Fibroblast of lung (primary cell): Measurements from ENCODE around the gene NTRK3. TPM values are rescaled to one million over a fixed set of nuclear protein-coding genes. Genes with fewer than 3 reads are reported as not detected.

ENCODE experiments used
- DNase-seq, 2 donors: peaks; one replicate each; pipeline versions ENCODE4 v3.0.0 to v3.0.0-alpha.2; 2010; ENCODE audit warnings: low read depth in 2 of 2
- H2AFZ ChIP-seq: 2 replicates; pipeline ENCODE4 v1.5.1; 2012; ENCODE audit warnings: low read length, control low read depth, inconsistent platforms
- H3K27ac ChIP-seq: 2 replicates; pipeline ENCODE4 v1.5.1; 2011; ENCODE audit warnings: low read length, control low read depth; ENCODE audit not compliant: insufficient read depth
- H3K27me3 ChIP-seq: 2 replicates; pipeline ENCODE4 v1.5.1; 2011; ENCODE audit warnings: mild to moderate bottlenecking, low read length; ENCODE audit not compliant: control insufficient read depth, insufficient read depth
- H3K36me3 ChIP-seq: 2 replicates; pipeline ENCODE4 v1.5.1; 2011; ENCODE audit warnings: low read length; ENCODE audit not compliant: control insufficient read depth, insufficient read depth
- H3K4me1 ChIP-seq: 2 replicates; pipeline ENCODE4 v1.5.1; 2011; ENCODE audit warnings: low read length; ENCODE audit not compliant: control insufficient read depth, insufficient read depth; ENCODE audit errors: extremely low read depth
- H3K4me2 ChIP-seq: 2 replicates; pipeline ENCODE4 v1.5.1; 2011; ENCODE audit warnings: low read length, control low read depth; ENCODE audit not compliant: insufficient read depth; ENCODE audit errors: extremely low read depth
- H3K4me3 ChIP-seq, 4 experiments: fragments of 200-600 bp in 1 of 4; sonication (generic) in 1 of 4; replicated peaks in 1 of 4; 2 replicates each; pipeline ENCODE4 v1.5.1; 2011 to 2016; ENCODE audit warnings: low read length in 4 of 4, low read depth in 3 of 4, mild to moderate bottlenecking in 3 of 4, control low read depth in 2 of 4, inconsistent platforms in 1 of 4, mixed read lengths in 1 of 4; ENCODE audit not compliant: insufficient read depth in 1 of 4; ENCODE audit errors: control extremely low read depth in 1 of 4
- H3K79me2 ChIP-seq: 2 replicates; pipeline ENCODE4 v1.5.1; 2012; ENCODE audit warnings: mild to moderate bottlenecking, low read length, inconsistent platforms; ENCODE audit not compliant: control insufficient read depth, insufficient read depth
- H3K9ac ChIP-seq: 2 replicates; pipeline ENCODE4 v1.5.1; 2011; ENCODE audit warnings: mild to moderate bottlenecking, low read length, control low read depth; ENCODE audit not compliant: insufficient read depth
- H3K9me3 ChIP-seq: 2 replicates; pipeline ENCODE4 v1.5.1; 2012; ENCODE audit warnings: low read depth, low read length; ENCODE audit not compliant: control insufficient read depth, insufficient read depth
- H4K20me1 ChIP-seq: 2 replicates; pipeline ENCODE4 v1.5.1; 2011; ENCODE audit warnings: low read length; ENCODE audit not compliant: control insufficient read depth, insufficient read depth; ENCODE audit errors: extremely low read depth
- CTCF ChIP-seq, 2 donors: IDR thresholded peaks in 1 of 2; conservative IDR thresholded peaks in 1 of 2; 1 replicate in 1 of 2; 2 replicates in 1 of 2; pipeline ENCODE4 v1.5.1; 2011 to 2012; ENCODE audit warnings: low read length in 2 of 2, control low read depth in 1 of 2, inconsistent platforms in 1 of 2, low read depth in 1 of 2, mild to moderate bottlenecking in 1 of 2
- EZH2 ChIP-seq: IDR thresholded peaks from 2 replicates; pipeline ENCODE4 v1.5.1; 2012; ENCODE audit warnings: low read length, control low read depth, mild to moderate bottlenecking; ENCODE audit errors: missing control alignments
- polyA plus RNA-seq, 2 donors: library from polyadenylated mRNA; depleted of rRNA in 1 of 2; stranded (reverse) in 1 of 2; unstranded in 1 of 2; fragments of >200 nt; gene quantifications; 2 replicates each; pipeline ENCODE4 v1.2.1, GENCODE V29; 2011 to 2012; ENCODE audit warnings: missing spikeins in 1 of 2
- total RNA-seq: library from RNA; depleted of rRNA; stranded (reverse); fragments of >200 nt; gene quantifications from 2 replicates; pipeline ENCODE4 v1.2.1, GENCODE V29; 2014

NTRK3 gene
- total and polyA plus RNA-seq, 2 donors (not counting 1 experiment from before 2014, with no cell fraction given): 0.06 TPM; not detected in 1

GRCh38 chr15:87967951-87968350, 288.6 kb downstream of the NTRK3 start:
- TF ChIP-seq EZH2 (no peak), CTCF (conservative IDR thresholded peaks at IDR 0.05 in 1 of 2, IDR thresholded peaks at IDR 0.05 in 1 of 2; ENCODE audit: low read depth in 1 of 2, low read length in 2 of 2) (no peak)
- Histone ChIP-seq H2AFZ (no peak overlapping the region), H3K36me3 (no peaks in the 10 kb centered on the region), H3K9me3 (no peaks in the 10 kb centered on the region), H3K4me3 (no peak overlapping the region), H3K79me2 (no peaks in the 10 kb centered on the region), H3K27ac (no peak overlapping the region), H3K4me2 (no peak overlapping the region), H3K9ac (no peak overlapping the region), H3K27me3 (no peaks in the 10 kb centered on the region), H4K20me1 (no peaks in the 10 kb centered on the region), H3K4me1 (no peaks in the 10 kb centered on the region)
- DNase-seq: peak in 1 of 2 donors; percentile 66

GRCh38 chr15:87965304-87965703, 291.2 kb downstream of the NTRK3 start:
- no peak for TF ChIP-seq EZH2
- no peak for TF ChIP-seq CTCF (conservative IDR thresholded peaks at IDR 0.05 in 1 of 2, IDR thresholded peaks at IDR 0.05 in 1 of 2; ENCODE audit: low read depth in 1 of 2, low read length in 2 of 2)
- no peak overlapping the region for H2AFZ ChIP-seq
- H3K4me3 ChIP-seq: no peak overlapping the region

DNA sequence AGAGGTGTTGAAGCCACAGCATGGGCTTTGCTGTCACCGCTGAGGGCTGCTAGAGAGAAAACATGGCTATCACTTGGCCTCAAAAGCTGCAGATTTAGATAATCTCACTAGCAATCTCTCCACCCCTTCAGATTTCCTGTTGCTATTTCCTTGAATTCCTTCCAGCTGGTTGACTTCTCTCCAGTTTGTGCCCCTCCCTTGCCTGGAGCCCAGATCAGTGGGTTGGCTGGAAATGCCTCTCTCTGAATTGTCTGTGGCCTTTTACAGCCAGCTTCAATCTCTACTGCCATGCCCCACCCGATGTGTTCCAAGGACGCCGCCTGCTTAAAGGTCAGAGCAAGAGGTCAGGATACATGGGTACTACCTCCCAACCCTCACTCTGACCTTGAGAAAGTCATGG, 294.1 kb downstream of the NTRK3 start:
- Histone ChIP-seq H2AFZ (no peak overlapping the region), H3K4me1 (no peaks in the 10 kb centered on the region), H3K27me3 (no peaks in the 10 kb centered on the region), H3K9me3 (no peaks in the 10 kb centered on the region), H3K79me2 (no peaks in the 10 kb centered on the region), H3K27ac (no peak overlapping the region), H3K4me2 (no peak overlapping the region), H3K9ac (no peak overlapping the region), H4K20me1 (no peaks in the 10 kb centered on the region), H3K4me3 (no peak overlapping the region), H3K36me3 (no peaks in the 10 kb centered on the region)
- DNase-seq: no peak
- TF ChIP-seq CTCF (conservative IDR thresholded peaks at IDR 0.05 in 1 of 2, IDR thresholded peaks at IDR 0.05 in 1 of 2; ENCODE audit: low read depth in 1 of 2, low read length in 2 of 2): no peak
- no peak for TF ChIP-seq EZH2

More at GRCh38 chr15:87965304-87965703, 291.2 kb downstream of the NTRK3 start:
- H3K4me1 ChIP-seq: no peaks in the 10 kb centered on the region
- H3K79me2 ChIP-seq: no peaks in the 10 kb centered on the region
- no peaks in the 10 kb centered on the region for H4K20me1 ChIP-seq
- H3K27me3 ChIP-seq: no peaks in the 10 kb centered on the region
- H3K9ac ChIP-seq: no peak overlapping the region
- H3K27ac ChIP-seq: no peak overlapping the region
- no peaks in the 10 kb centered on the region for H3K36me3 ChIP-seq
- H3K4me2 ChIP-seq: no peak overlapping the region
- H3K9me3 ChIP-seq: no peaks in the 10 kb centered on the region
- no peak for DNase-seq
